ENCODE data around the gene GPR35. TPM values are rescaled to one million over a fixed set of nuclear protein-coding genes. Genes with fewer than 3 reads are reported as not detected.

GPR35 gene
- polyA plus RNA-seq, 1 of the 3 experiments (the other 2 are of a cell fraction) = 1.2 TPM

DNA sequence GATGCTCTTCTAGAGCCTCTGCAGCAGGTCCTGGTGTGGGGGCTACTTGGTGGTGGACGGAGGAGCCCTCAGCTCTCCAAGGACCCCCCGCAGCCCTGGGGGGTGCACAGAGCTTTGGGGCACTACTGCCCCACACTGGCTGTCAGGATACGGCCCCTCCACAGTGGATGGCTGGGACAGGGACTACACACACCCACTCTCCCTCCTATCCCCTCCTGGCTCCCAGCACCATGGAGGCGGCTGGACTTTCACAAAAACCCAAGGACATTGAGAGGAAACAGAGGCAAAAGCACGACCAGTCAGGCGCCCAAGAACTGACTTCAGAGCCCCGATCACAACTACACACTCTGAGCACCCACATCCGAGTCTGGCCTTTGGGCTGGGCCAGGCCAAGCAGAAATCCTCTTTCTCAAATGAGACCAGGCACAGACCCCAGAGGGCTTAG lies 12.6 kb downstream of the GPR35 start (continued):
- no peak for TF ChIP-seq MEF2A (IDR thresholded peaks at IDR 0.05; ENCODE audit: borderline replicate concordance, low read depth)
- no peak for TF ChIP-seq RCOR1 (IDR thresholded peaks at IDR 0.05; ENCODE audit: low read length)
- TF ChIP-seq, protein P1, sequence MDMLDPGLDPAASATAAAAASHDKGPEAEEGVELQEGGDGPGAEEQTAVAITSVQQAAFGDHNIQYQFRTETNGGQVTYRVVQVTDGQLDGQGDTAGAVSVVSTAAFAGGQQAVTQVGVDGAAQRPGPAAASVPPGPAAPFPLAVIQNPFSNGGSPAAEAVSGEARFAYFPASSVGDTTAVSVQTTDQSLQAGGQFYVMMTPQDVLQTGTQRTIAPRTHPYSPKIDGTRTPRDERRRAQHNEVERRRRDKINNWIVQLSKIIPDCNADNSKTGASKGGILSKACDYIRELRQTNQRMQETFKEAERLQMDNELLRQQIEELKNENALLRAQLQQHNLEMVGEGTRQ (IDR thresholded peaks at IDR 0.05; ENCODE audit: borderline replicate concordance, low read depth, low read length) = no peak
- no peak for TF ChIP-seq CHD2 (IDR thresholded peaks at IDR 0.05; ENCODE audit: low read length, partially characterized antibody)
- no peak for TF ChIP-seq FOXM1 (IDR thresholded peaks at IDR 0.05; ENCODE audit: low read depth)

DNA sequence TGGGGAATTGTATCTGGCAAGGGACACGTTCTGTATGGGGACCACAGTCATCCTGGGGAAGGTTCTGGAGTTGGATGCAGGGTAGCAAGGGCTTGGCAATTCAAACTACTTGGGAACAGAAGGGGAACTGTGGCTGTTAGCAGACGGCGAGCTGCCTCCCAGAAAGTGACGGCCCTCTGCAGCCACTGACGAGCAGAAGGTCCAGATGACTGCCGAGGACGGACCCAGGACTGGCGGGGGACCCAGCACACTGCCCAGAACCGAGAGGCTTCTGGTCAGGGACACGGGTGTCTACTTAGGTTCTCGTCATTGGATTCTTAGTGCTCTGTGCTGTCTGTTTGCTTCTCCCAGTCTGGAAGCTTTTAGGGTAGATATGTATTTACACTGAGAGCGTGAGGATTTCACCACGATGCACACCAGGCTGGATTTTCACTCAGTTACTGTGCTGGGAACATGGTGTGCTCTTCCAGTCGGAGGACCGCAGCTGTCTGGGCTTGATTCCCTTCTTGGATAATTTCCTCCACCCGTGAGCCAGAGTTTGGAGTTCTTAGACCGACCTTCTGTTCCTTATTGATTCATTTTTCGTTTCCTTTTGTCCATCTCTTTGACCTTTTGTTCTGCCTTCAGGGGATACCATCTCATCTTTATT lies 13.4 kb downstream of the GPR35 start:
- no peaks in the 10 kb centered on the region for H3K9me2 ChIP-seq
- TF ChIP-seq YY1 (IDR thresholded peaks at IDR 0.05; ENCODE audit: low read depth) = no peak
- TF ChIP-seq, protein P2, sequence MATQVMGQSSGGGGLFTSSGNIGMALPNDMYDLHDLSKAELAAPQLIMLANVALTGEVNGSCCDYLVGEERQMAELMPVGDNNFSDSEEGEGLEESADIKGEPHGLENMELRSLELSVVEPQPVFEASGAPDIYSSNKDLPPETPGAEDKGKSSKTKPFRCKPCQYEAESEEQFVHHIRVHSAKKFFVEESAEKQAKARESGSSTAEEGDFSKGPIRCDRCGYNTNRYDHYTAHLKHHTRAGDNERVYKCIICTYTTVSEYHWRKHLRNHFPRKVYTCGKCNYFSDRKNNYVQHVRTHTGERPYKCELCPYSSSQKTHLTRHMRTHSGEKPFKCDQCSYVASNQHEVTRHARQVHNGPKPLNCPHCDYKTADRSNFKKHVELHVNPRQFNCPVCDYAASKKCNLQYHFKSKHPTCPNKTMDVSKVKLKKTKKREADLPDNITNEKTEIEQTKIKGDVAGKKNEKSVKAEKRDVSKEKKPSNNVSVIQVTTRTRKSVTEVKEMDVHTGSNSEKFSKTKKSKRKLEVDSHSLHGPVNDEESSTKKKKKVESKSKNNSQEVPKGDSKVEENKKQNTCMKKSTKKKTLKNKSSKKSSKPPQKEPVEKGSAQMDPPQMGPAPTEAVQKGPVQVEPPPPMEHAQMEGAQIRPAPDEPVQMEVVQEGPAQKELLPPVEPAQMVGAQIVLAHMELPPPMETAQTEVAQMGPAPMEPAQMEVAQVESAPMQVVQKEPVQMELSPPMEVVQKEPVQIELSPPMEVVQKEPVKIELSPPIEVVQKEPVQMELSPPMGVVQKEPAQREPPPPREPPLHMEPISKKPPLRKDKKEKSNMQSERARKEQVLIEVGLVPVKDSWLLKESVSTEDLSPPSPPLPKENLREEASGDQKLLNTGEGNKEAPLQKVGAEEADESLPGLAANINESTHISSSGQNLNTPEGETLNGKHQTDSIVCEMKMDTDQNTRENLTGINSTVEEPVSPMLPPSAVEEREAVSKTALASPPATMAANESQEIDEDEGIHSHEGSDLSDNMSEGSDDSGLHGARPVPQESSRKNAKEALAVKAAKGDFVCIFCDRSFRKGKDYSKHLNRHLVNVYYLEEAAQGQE (IDR thresholded peaks at IDR 0.05; ENCODE audit: low read depth, low read length) = no peak
- TF ChIP-seq EP300 (IDR thresholded peaks at IDR 0.05; ENCODE audit: borderline replicate concordance in 1 of 2, low read depth in 1 of 2, low read length in 1 of 2) = no peak
- TF ChIP-seq, protein P3, sequence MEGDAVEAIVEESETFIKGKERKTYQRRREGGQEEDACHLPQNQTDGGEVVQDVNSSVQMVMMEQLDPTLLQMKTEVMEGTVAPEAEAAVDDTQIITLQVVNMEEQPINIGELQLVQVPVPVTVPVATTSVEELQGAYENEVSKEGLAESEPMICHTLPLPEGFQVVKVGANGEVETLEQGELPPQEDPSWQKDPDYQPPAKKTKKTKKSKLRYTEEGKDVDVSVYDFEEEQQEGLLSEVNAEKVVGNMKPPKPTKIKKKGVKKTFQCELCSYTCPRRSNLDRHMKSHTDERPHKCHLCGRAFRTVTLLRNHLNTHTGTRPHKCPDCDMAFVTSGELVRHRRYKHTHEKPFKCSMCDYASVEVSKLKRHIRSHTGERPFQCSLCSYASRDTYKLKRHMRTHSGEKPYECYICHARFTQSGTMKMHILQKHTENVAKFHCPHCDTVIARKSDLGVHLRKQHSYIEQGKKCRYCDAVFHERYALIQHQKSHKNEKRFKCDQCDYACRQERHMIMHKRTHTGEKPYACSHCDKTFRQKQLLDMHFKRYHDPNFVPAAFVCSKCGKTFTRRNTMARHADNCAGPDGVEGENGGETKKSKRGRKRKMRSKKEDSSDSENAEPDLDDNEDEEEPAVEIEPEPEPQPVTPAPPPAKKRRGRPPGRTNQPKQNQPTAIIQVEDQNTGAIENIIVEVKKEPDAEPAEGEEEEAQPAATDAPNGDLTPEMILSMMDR (IDR thresholded peaks at IDR 0.05) = no peak
- TF ChIP-seq EZH2phosphoT487 (IDR thresholded peaks at IDR 0.05; ENCODE audit: borderline replicate concordance, low read depth) = no peak
- no peaks in the 10 kb centered on the region for H3K36me3 ChIP-seq (replicated peaks in 1 of 2; ENCODE audit: control insufficient read depth in 1 of 2, insufficient read depth in 2 of 2, low read length in 1 of 2)
- H3K9me3 ChIP-seq = no peaks in the 10 kb centered on the region
- H3K27me3 ChIP-seq (ENCODE audit: insufficient read depth) = no peaks in the 10 kb centered on the region
- H3K9ac ChIP-seq = no peak overlapping the region
- H3K27ac ChIP-seq (ENCODE audit: low read depth in 2 of 2, low read length in 1 of 2) = no peak overlapping the region
- 24% methylated on average over 10 of the region's 18 CpGs for WGBS (ENCODE audit: low lambda C conversion rate)
- no peak overlapping the region for H3K4me2 ChIP-seq
- H2AFZ ChIP-seq (ENCODE audit: low read depth) = no peak overlapping the region
- CTCF ChIA-PET = interaction anchor here (1.0 to 1.8 kb wide), 3 partner anchors 17 to 202 kb away, joined by 3 to 5 read pairs (median 3); no protein-coding TSS in a partner anchor
- no peaks in the 10 kb centered on the region; a peak in 1 of 4 replicates for H3K4me1 ChIP-seq (ENCODE audit: control insufficient read depth in 1 of 2, insufficient read depth in 2 of 2, low read depth in 1 of 2, low read length in 1 of 2)
- H3K79me2 ChIP-seq (ENCODE audit: insufficient read depth) = no peaks in the 10 kb centered on the region
- no peak for DNase-seq
- POLR2A ChIA-PET = no interaction called here
- H4K20me1 ChIP-seq (ENCODE audit: insufficient read depth) = no peaks in the 10 kb centered on the region
- H3F3A ChIP-seq (replicated peaks; ENCODE audit: insufficient read depth) = no peaks in the 10 kb centered on the region
- H3K4me3 ChIP-seq (ENCODE audit: low read depth in 2 of 2, low read length in 1 of 2) = no peak overlapping the region

All from SK-N-SH (cell line).